ENCODE measurements around the gene AFAP1.

AFAP1 gene

DNA sequence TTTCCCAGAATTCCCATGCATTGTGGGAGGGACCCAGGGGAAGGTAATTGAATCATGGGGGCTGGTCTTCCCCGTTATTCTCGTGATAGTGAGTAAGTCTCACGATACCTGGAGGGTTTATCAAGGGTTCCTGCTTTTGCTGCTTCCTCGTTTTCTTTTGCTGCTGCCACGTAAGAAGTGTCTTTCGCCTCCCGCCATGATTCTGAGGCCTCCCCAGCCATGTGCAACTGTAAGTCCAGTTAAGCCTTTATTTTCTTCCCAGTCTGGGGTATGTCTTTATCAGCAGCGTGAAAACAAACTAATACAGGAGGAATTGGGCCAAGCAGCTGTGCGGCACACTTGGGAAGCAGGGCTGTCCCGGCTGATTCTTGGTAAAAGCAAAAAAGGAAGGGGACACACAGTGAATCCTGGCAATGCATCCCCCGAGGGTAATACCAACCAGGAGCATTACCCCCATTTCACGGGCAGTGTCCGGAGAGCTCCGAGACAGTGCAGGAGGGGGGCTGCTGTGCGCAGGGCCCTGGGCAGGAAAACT, 185.7 kb downstream of the AFAP1 start:
- DNase-seq (ENCODE audit: low spot score): no peak

DNA sequence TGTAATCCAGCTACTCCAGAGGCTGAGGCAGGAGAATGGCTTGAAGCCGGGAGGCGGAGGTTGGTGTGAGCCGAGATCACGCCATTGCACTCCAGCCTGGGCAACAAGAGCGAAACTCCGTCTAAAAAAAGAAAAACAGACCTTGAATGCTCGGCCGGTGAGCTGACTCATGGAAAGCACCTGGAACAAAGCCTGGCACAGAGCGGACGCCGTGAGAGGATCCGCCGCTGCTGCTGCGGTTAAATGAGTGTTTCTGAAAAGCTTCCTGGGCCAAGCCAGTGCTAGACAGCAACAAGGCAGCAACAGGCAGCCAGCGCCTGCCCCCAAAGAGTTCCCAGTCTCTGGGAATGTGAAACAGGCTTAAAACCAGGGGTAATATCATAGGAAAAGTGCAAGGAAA, 186.4 kb downstream of the AFAP1 start:
- no peak for DNase-seq (ENCODE audit: low spot score)

DNA sequence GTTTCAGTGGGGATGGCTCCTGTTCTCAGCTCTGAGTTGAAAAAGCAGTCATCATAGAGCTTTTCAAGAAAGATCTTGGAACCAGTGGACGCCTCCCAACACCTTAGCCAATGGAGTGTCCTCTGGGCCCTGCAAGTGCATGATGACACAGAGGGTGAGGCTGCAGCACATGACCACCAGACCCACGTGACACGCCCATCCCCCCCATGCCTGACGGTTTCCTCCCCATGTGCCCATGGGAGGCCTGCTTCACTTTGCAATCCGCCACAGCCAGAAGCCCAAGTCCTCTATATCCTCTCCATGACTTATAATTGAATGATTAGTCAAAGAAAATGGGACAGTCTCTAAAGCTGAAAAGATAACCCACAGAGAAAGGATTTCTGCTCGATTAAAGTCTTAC, 187.0 kb downstream of the AFAP1 start:
- no peak for DNase-seq (ENCODE audit: low spot score)

DNA sequence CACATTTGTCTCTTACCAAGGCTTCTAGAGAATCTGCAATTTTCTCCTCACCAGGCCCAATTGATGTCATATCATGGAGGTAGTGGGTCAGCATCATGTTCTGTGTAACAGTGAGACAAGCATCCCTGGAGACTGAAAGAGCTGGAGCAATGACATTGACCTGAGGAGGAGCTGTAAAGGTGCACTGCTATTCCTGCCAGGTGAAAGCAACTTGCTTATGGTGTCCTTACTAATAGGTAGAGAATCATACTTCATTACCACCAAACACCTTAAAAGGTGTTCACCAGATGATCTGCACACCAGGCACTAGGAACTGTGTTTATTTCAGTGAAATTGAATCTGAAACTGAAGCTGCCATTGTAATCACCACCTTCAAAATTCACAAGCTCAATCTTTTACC, 188.7 kb downstream of the AFAP1 start:
- no peak for DNase-seq (ENCODE audit: low spot score)

DNA sequence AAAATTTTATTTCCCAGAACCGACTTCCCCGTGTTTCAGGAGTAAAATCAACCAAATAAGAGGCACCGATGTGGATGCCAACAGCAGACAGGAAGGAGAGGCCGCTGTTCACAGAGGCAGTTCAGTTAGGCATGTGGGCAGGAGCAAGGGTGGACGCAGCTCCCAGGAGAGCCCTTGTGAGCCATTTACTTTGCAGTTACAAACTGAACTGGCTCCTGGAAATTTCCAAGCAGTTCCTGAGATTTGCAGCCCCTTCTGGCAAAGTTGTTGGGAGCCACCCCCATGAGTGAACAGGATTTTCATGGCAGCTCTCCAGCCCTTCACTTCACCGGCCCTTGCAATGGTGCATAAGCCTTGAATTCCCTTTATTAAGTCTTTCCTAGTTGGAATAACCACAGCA, 189.1 kb downstream of the AFAP1 start:
- DNase-seq (ENCODE audit: low spot score): no peak

DNA sequence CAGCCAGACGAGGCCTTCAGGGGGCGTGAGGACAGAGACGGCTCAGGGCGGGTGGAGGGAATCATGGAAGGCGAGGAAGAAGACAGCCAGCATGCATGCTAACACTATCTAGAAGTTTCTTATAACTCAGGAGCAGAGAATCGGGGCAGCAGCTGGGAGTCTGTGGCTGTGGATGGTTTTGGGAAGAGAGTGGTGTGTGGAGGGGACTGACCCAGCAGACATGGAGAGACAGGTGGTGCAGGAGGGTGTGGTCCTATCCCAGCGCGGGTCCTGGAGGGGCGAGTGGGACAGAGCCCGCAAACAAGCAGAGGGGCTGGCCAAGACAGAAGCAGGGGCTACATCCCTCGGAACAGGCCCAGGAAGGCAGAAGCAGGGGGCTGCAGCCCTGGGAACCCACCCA, 192.1 kb downstream of the AFAP1 start:
- DNase-seq (ENCODE audit: low spot score): no peak

DNA sequence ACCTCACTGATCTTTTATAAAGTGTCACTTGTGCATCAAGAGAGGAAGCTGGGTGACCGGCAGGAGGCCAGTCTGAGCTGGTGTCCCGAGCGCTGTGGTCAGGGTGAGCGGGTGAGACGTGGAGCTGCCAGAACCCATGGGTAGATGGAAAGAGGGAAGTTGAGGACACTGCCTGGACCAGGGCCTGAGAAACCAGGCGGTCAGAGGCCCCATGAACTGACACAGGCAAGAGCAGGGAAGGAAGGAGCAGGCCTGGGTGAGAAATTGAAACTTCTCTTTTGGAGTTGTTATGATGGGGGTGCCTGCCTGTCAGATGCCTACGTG, 192.6 kb downstream of the AFAP1 start:
- DNase-seq (ENCODE audit: low spot score): no peak

DNA sequence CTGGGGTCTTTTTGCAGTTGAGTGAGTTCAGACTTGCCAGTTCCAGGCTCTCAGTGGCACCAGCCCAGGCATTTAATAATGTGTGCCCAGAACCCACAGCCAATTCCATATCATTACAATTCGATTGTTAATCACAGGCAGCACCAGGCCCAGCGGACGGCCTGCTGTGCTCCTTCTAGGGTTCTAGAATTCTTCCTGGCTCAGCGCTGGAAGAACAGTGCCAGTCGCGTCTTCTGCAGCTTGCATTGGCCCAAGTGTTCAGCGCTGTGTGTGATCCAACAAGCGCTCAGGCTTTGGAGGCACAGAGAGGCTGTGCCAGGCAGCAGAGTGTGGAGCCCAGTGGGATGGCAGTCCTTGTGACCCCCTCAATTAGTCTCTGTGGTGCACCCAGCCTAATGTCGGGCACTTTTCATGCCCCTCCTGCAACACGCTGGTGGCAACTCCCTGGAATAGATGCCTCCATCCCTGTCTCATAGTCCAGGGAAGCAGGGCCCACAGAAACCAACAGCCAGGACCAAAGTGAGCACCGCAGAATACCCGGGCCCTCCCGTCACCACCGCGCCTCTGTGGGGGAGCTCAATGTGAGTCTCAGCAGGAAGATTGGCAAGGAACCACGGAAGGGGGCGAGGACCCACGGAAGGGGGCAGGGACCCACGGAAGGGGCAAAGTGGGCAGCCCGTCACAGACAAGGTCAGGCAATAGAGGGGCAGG, 193.2 kb downstream of the AFAP1 start:
- no peak for DNase-seq (ENCODE audit: low spot score)

DNA sequence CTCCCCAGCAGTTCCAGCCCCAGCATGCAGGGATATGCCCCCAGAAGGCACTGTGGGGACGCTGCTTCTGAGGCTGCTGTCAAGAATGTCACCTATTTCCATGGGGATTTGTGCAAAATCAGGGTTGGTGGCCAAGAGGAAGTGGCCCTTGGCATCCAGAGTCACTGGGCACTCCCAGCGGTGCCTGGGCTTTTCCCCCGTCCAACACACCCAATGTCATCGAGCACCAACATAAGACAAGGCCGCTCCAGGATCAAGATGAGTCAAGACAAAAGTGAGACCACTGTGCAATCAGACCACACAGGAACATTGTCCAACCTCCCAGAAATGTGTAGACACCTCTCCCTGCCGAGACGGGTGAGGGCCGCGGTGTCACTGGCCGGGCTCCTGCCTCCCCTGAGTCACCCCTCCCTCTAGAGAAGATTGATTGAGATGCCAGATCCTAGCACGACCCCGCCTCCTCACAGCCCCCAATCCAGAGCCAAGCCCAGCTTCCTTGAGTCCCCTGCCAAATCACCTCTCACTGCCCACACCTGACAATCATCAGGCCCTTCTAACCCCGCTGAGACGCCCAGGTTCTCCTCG, 194.3 kb downstream of the AFAP1 start:
- DNase-seq (ENCODE audit: low spot score): no peak

DNA sequence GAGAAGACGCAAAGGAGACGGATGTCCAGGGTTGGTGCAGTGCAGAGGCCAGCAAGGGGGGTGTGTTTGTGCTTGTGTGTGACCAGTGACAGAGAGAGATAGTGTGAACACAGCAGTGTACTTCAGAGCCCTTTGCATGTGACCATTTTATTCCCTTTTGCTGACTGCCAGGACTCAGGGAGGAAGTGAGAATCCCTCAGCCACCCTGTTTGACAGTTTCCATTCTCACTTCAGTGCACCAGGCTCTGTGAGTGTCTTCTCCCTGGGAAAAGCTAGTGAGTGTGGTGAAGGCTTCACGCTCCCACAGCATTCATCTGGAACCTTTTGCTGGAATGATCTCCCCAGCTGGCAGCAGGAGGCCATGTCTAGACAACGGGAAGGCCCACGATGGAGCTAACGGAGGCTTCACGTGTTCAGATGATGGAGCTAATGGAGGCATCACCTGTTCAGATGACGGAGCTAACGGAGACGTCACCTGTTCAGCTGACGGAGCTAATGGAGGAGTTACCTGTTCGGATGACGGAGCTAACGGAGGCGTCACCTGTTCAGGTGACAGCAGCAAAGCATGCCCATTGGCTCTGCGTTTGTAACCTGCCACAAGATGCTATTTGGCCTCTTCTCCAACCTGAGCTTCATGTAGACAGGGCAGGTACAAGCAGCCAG, 195.4 kb downstream of the AFAP1 start:
- no peak for DNase-seq (ENCODE audit: low spot score)

DNA sequence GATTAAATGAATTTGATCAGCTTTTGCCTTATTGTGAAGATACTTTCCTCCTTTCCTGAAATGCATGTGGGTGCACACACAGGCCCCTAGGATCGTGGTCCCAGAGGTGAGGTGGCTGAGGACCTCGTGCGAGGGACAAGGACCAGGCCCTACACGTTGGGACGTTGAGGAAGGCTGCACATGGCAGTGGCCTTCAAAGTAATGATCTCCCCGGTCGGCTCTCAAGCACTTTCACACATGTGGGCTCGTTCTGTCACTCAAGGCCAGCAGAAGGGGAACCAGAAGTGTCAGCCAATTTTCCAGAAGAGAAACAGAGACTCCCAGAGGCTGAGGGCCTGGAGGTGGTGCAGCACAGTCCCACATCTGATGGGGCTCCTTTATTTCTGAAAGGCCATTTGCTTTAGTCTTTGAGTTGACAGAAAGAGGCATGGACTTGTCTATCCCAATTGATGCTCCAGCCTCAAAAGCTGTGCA, 196.8 kb downstream of the AFAP1 start:
- no peak for DNase-seq (ENCODE audit: low spot score)

DNA sequence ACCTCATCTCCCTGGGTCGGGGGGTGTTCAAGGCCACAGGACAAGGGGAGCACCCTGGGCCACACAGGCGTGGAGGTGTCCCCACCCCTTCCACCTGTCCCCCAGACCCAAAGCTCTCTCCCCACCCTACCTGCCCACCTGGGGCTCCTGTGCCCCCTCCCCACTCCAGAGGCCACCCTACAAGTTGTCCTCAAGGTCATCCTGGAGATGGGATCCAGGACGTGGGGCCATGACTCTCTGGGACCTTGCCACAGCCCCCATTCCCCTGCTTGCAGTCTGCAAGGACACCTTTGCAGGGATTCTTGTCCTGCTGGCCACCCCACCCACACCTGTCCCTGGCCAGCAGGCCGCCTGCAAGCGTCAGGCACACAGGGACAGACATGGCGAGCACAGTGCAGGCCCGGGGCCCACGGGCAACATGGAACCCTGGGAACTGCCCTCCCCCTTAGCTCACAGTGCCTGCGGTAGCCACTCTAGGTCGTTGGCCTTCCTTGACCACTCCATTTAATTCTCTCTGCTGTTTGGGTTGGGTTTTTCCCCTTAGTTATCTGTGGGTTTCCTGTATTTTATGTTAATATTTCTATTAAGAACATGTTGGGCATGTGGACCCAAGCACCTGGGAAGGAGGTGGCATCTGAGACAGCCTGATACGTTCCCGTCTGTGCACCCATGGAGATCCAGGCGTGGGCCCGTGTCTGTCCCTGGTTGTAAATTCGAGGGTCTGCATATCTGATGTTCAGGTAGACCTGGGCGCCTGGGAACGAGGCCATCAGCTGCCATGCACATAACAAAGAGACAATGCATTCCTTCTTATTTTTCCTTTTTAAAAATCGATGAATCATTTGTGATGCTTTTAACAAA, 197.5 kb downstream of the AFAP1 start:
- DNase-seq (ENCODE audit: low spot score): no peak

DNA sequence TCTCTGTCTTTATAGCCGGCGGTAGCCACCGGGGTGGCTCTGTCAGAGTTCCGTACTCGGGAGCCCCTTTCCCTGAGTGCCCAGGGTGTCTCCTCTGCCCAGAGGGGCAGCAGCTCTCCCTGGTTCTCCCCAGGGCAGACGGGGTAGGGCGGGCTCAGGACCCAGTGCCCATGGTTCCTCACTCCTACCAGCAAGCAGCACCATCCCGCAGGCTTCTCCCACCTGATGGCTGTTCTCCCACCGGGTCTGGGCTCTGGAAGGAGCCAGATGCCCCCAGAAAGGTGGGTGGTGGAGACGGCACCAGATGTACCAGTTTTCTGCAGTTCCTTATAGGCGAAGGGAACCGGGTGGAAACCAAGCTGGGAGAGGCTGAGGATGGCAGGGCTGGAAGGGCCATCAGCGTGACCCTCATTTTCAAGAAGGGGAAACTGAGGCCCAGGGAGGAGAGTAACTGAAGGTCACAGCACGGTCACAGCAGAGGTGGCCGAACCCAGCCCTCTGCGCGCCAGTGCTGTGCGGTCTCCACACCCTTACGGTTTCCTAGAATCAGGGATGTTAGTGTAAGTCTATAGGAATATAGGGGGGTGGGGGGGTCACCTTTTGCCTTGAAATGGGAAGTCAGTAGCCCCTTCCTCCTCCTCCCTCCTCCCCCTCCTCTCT, 198.7 kb downstream of the AFAP1 start:
- no peak for DNase-seq (ENCODE audit: low spot score)

DNA sequence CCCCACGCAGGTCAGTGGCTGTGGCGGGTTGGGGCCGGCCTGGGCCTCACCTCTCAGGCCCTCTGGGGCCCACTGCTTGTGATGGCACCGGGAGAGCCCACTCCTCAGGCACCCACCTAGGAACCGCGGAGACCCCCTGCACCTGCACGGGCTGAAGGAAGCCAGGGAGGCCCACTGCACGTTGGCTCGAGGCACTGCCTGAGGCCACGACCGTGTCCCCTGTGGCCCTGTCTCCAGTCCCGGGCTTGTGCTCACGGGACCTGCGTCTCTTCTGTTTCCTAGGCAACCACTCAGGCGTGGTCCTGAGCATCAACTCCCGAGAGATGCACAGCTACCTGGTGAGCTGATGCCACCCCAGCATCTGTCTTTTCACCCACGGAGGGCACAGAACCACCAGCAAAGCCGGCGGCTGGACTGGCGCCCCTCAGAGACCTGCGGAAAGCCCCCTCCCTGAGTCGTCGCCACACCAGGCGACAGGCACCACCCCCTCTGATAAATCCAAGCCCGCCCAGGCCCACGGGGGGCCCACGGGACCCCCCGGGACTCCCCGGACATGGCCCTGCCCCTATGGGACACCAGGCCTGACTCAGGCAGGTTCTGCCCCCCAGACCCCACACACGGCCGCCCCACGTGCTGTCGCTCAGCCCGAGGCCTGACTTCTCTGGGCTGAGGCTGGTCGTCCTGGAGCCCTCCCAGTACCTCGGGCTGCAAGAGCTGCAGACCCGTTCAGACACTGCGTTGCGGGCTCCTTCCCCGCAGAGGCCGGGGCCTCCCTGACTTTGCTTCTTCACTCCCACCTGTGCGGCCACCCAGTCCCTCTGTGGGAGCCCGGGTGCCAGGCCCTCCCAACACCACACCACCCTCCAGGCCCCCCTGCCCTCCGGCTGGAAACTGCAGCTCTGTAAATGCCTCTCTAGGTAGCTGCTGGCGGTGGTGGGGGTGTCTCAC, 199.5 kb downstream of the AFAP1 start:
- no peak for DNase-seq (ENCODE audit: low spot score)

DNA sequence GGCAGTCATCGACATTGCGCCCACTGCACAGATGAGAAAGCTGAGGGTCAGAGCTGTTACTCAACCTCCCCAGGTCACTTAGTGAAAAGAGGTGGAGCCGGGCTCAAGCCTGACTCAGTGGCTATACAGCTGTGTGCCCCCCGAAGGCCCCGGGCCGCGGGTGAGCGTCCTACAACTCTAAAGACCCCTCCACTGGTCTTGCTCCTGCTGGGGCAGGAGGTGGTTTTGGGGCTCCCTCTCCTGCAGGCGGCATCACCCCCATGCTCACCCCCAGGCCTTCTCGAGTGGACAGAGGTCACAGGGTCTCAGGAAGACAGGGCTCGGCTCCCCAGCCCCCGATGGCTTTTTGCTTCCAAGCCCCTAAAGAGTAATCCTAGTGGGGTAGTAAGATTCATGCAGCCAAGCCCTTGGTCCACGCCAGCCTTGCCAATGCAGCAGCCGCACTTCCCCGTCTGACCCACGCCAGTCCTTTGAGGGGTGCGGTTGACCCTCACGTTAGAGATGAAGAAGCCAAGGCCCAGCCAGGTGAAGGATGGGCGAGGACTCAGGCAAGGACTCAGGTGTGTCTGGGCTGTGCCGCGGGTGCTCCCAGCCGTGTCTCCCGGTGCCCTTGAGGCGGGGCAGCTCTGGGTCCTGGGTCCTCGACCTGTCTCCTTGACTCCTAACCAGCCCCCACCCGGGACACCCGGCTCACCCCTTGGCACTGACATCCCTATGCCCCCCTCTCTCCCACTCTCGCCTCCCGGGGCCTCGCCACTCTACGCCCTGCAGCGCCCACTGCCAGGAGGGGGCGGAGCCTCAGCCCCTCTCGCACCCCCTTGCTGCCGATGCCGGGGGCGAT, 200.4 kb downstream of the AFAP1 start:
- DNase-seq (ENCODE audit: low spot score): no peak

DNA sequence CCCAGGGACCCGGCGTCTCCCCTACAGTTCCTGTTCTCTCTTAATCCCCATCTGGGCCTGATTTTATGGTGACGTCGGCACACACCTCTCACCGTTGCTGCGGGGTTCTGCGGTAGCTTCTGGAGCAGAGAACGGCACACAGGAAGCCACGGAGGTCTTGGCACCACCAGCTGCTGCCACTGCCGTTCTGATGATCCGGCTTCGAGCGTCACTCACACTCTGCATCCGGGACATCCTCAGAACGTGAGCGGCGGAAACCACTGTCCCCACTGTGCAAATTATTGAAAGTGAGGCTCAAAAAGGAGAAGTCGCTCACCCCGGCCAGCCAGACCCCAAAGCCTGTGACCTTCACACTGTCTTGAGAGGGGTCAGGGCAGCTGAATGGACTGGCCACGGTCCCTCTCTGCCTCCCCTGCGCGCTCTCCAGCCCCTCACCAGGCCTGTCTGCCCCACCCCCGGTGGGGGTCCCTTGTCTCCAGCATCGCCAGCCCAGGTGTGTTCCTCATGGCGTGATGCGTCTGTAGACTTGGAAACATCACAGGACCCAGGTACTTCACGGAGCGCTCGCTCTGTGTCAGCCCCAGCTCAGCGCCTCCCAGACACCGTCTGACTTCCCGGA, 201.1 kb downstream of the AFAP1 start:
- no peak for DNase-seq (ENCODE audit: low spot score)

DNA sequence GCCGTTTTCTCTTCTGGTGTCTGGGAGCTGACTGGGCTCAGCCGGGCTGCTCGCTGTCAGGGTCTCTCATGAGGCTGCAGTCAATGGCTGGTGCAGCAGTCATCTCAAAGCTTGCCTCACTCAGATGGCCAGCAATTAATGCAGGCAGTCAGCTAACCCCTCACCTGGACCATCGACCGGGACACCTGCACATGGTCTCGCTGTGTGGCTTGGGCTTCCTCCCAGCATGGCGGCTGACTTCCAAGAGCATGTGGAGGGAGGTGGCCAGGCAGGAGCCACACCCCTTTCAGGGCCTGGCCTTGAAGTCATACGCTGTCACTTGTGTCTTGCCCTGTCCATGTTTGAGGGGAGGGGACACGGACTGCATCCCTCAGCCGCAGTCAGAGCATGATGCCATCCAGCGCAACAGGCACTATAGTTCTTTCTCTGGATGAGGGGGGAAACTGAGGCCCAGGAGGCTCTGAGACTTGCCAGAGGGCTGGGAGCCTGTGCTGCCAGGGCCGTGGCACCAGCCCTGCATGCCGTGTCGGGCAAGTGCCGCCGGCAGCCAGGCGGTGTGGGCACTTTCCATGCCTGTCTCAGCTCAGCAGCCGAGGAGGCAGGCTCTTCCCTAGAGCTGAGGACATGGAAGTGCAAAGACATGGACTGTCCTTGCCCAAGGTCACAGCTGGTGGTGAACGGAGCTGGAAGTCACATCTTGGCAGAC, 201.8 kb downstream of the AFAP1 start:
- no peak for DNase-seq (ENCODE audit: low spot score)

DNA sequence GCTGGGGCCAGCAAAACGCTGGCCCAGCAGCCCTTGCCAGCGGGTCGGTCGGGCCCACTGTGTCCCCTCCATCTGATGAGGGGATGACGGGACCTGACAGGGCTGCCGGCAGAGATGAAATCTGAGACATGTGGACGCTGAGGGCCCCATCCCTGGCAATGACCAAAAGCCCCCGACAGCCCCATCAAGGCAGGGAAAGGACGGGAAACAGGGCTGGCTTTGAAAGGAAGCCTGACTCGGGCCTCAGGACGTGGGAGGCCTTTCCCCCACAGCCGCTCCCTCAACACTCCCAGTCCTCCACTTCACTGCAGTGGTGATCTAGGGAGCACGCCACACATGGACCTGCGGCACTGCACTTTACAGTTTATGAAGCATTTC, 202.4 kb downstream of the AFAP1 start:
- no peak for DNase-seq (ENCODE audit: low spot score)

Measured in COLO829 (cell line).